Measurements from ENCODE around the gene ARHGEF26. TPM values are rescaled to one million over a fixed set of nuclear protein-coding genes. Genes with fewer than 3 reads are reported as not detected.

ARHGEF26 gene
- total RNA-seq, 1 experiment from 2014 or later: 7.2 TPM

- no peak for ATAC-seq
- POLR2A ChIA-PET: no interaction called here
- H3K36me3 ChIP-seq (ENCODE audit: control insufficient read depth in 1 of 2, insufficient read depth in 2 of 2, low read length in 2 of 2): no peaks in the 10 kb centered on the region
- H3K4me3 ChIP-seq (replicated peaks in 1 of 2; ENCODE audit: low read depth in 1 of 2, low read length in 2 of 2): no peak overlapping the region
- H3K27ac ChIP-seq (ENCODE audit: low read depth, low read length): no peak overlapping the region
- CTCF ChIA-PET: no interaction called here
- BruUV-seq (replicated peaks): no TSS peak
- 0 out of 2 replicates have a peak, but pooled peaks cover 5% of the 10 kb centered on the region for H3K9me2 ChIP-seq (ENCODE audit: insufficient read depth)
- no peak overlapping the region for H2AFZ ChIP-seq (ENCODE audit: low read depth, low read length, poor library complexity, severe bottlenecking)
- H3K27me3 ChIP-seq (ENCODE audit: insufficient read depth, low read length): no peaks in the 10 kb centered on the region
- no peaks in the 10 kb centered on the region for H3K4me1 ChIP-seq (ENCODE audit: control insufficient read depth in 1 of 2, insufficient read depth in 2 of 2, low read length in 2 of 2)
- TF ChIP-seq SRF (IDR thresholded peaks at IDR 0.05; ENCODE audit: low read depth) (no peak), FOSL1 (IDR thresholded peaks at IDR 0.05; ENCODE audit: low read depth) (no peak), CBX3 (IDR thresholded peaks at IDR 0.05; ENCODE audit: low read depth) (no peak), EGR1 (IDR thresholded peaks at IDR 0.05; ENCODE audit: low read depth) (no peak), POLR2AphosphoS5 (IDR thresholded peaks at IDR 0.05; ENCODE audit: low read depth, low read length) (no peak), POLR2A (IDR thresholded peaks at IDR 0.05; ENCODE audit: borderline replicate concordance, extremely low read depth, insufficient read depth, insufficient read length) (no peak), REST (IDR thresholded peaks at IDR 0.05; ENCODE audit: low read depth) (no peak), ELF1 (IDR thresholded peaks at IDR 0.05; ENCODE audit: borderline replicate concordance, low read depth) (no peak), ZNF274 (IDR thresholded peaks at IDR 0.05; ENCODE audit: low read depth, low read length) (no peak), ATF3 (IDR thresholded peaks at IDR 0.05) (no peak), YY1 (IDR thresholded peaks at IDR 0.05; ENCODE audit: extremely low read depth, insufficient replicate concordance, low read depth, low read length) (no peak), CTCF (IDR thresholded peaks at IDR 0.05 in 2 of 3, conservative IDR thresholded peaks at IDR 0.05 in 1 of 3; ENCODE audit: borderline replicate concordance in 1 of 3, insufficient read depth in 1 of 3, low read depth in 2 of 3, low read length in 2 of 3) (no peak), EZH2phosphoT487 (IDR thresholded peaks at IDR 0.05; ENCODE audit: borderline replicate concordance) (no peak), EZH2 (IDR thresholded peaks at IDR 0.05) (no peak), SIN3A (IDR thresholded peaks at IDR 0.05; ENCODE audit: low read depth) (no peak), ZBTB33 (IDR thresholded peaks at IDR 0.05; ENCODE audit: extremely low read depth, insufficient replicate concordance, low read length) (no peak), CEBPB (IDR thresholded peaks at IDR 0.05; ENCODE audit: low read depth) (no peak), JUND (IDR thresholded peaks at IDR 0.05) (no peak), TCF7L2 (IDR thresholded peaks at IDR 0.05; ENCODE audit: borderline replicate concordance, extremely low read depth, insufficient read depth, insufficient read length) (no peak)
- no peaks in the 10 kb centered on the region for H4K20me1 ChIP-seq (ENCODE audit: insufficient read depth)
- no peaks in the 10 kb centered on the region for H3K79me2 ChIP-seq (ENCODE audit: insufficient read depth, low read length)
- no peaks in the 10 kb centered on the region for H3K9me3 ChIP-seq (ENCODE audit: control insufficient read depth in 1 of 2, insufficient read depth in 1 of 2, low read depth in 1 of 2, low read length in 2 of 2)
- DNase-seq (ENCODE audit: low read depth, low spot score): no peak
- RAD21 ChIA-PET (ENCODE audit: low non-redundant PET in 1 of 2, low total read pairs in 2 of 2, uncharacterized antibody in 2 of 2, unreplicated experiment in 2 of 2): no interaction called here
- intact Hi-C loops (cut with micrococcal nuclease): no loop called here
- no peak overlapping the region for H3K9ac ChIP-seq (ENCODE audit: low read length)
- no peak overlapping the region for H3K4me2 ChIP-seq (ENCODE audit: low read length)
Measured at GRCh38 chr3:154074966-154075365, 46.2 kb upstream of the ARHGEF26 start.

Data from HCT116 (cell line).